H1 (cell line): Measurements from ENCODE around the gene CYP11A1. TPM values are rescaled to one million over a fixed set of nuclear protein-coding genes. Genes with fewer than 3 reads are reported as not detected.

Source experiments
- CHD1 ChIP-seq: IDR thresholded peaks from 2 replicates; pipeline ENCODE4 v1.6.1; 2012; ENCODE audit warnings: low read depth, low read length, improper control_type of control experiment
- HDAC6 ChIP-seq: IDR thresholded peaks from one replicate; pipeline ENCODE4 v1.7.1; 2012; ENCODE audit warnings: low read depth, mild to moderate bottlenecking, inconsistent platforms, low read length, moderate library complexity
- RXRA ChIP-seq: IDR thresholded peaks from 2 replicates; pipeline ENCODE4 v1.6.1; 2011; ENCODE audit warnings: low read depth, mild to moderate bottlenecking, low read length, moderate library complexity; ENCODE audit not compliant: insufficient read depth
- TCF12 ChIP-seq: IDR thresholded peaks from 2 replicates; pipeline ENCODE4 v1.6.1; 2011; ENCODE audit warnings: low read depth, mild to moderate bottlenecking, low read length
- polyA plus RNA-seq, 7 experiments: library from polyadenylated mRNA; depleted of rRNA in 3 of 7; stranded (reverse) in 5 of 7; unstranded in 2 of 7; fragments of >200 nt in 5 of 7; fragments of 200-250 nt in 2 of 7; gene quantifications; 1 replicate in 5 of 7; 2 replicates in 1 of 7; 4 replicates in 1 of 7; pipeline versions ENCODE4 v1.2.1 to v1.2.3, GENCODE V29; 2011 to 2013; ENCODE audit warnings: missing spikeins in 2 of 7, mixed read lengths in 2 of 7
- total RNA-seq: library from RNA; stranded (reverse); fragmentation: NEBNext Ultra II Directional; extraction: Animal tissue kit (Norgen Biotek cat#: 25700); gene quantifications from 2 replicates; pipeline ENCODE4 v1.2.1, GENCODE V29; 2021
- TF ChIP-seq, protein P1 (sequence below), 3 experiments: IDR thresholded peaks; 1 replicate in 2 of 3; 2 replicates in 1 of 3; pipeline versions ENCODE4 v1.5.1 to v1.6.1; 2011; ENCODE audit warnings: low read length in 3 of 3, mild to moderate bottlenecking in 3 of 3, inconsistent platforms in 2 of 3, low read depth in 1 of 3, moderate library complexity in 1 of 3; ENCODE audit not compliant: insufficient read depth in 1 of 3; ENCODE audit errors: control extremely low read depth in 1 of 3
- TF ChIP-seq, protein P2 (sequence below): IDR thresholded peaks from 2 replicates; pipeline ENCODE4 v1.6.1; 2012; ENCODE audit warnings: inconsistent platforms
- TF ChIP-seq, protein P3 (sequence below): fragments of 300-600 bp; sonication (generic); IDR thresholded peaks from 2 replicates; pipeline ENCODE4 v1.7.1; 2012; ENCODE audit warnings: low read length, moderate library complexity, mild to moderate bottlenecking, inconsistent platforms; ENCODE audit not compliant: insufficient replicate concordance

The CYP11A1 gene
- total and polyA plus RNA-seq, 2 of the 8 experiments (the other 6 are each of a cell fraction or from before 2014, with no cell fraction given), result 1.9 to 7.2 TPM

DNA sequence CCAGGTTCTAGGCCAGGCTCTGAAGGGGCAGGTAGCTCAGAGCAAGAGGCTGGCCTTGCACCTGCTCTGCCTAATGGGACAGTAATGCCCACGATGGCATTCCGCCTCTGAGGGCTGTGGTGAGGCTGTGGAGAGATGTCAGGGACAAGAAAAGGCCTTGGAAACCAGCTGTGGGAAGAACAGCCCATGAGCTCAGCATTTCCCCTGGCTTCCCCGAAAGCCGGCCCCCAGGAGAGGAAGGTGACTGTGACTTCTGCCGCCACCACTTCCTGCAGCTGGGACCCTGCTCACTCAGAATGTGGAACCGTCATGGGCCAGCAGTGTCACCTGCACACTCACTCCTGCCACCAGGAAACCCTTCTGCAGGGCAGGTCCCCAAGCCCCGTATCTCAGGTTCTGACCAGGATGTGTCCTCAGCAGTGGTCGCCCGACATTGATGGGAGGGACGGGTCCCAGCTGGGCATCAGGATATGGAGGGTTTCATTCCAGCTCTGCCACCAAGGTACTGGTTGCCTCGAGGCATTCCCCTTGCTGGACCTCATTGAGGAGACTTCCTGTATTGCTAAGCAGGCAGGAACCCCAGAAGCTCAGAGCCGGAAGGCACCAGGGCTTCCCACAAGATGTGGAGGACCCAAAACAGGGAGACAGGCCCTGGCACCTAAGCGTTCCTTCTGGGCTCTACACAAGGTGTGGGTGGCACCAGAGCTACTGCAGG lies 35.6 kb upstream of the CYP11A1 start (continued):
- TF ChIP-seq, protein P1, sequence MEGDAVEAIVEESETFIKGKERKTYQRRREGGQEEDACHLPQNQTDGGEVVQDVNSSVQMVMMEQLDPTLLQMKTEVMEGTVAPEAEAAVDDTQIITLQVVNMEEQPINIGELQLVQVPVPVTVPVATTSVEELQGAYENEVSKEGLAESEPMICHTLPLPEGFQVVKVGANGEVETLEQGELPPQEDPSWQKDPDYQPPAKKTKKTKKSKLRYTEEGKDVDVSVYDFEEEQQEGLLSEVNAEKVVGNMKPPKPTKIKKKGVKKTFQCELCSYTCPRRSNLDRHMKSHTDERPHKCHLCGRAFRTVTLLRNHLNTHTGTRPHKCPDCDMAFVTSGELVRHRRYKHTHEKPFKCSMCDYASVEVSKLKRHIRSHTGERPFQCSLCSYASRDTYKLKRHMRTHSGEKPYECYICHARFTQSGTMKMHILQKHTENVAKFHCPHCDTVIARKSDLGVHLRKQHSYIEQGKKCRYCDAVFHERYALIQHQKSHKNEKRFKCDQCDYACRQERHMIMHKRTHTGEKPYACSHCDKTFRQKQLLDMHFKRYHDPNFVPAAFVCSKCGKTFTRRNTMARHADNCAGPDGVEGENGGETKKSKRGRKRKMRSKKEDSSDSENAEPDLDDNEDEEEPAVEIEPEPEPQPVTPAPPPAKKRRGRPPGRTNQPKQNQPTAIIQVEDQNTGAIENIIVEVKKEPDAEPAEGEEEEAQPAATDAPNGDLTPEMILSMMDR (IDR thresholded peaks at IDR 0.05; ENCODE audit: control extremely low read depth in 1 of 3, insufficient read depth in 1 of 3, low read depth in 1 of 3, low read length in 3 of 3), result no peak
- TF ChIP-seq RXRA, result no peak
- TF ChIP-seq HDAC6, result no peak
- TF ChIP-seq, protein P2, sequence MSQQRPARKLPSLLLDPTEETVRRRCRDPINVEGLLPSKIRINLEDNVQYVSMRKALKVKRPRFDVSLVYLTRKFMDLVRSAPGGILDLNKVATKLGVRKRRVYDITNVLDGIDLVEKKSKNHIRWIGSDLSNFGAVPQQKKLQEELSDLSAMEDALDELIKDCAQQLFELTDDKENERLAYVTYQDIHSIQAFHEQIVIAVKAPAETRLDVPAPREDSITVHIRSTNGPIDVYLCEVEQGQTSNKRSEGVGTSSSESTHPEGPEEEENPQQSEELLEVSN, result no peak
- TF ChIP-seq TCF12, result no peak
- TF ChIP-seq, protein P3, sequence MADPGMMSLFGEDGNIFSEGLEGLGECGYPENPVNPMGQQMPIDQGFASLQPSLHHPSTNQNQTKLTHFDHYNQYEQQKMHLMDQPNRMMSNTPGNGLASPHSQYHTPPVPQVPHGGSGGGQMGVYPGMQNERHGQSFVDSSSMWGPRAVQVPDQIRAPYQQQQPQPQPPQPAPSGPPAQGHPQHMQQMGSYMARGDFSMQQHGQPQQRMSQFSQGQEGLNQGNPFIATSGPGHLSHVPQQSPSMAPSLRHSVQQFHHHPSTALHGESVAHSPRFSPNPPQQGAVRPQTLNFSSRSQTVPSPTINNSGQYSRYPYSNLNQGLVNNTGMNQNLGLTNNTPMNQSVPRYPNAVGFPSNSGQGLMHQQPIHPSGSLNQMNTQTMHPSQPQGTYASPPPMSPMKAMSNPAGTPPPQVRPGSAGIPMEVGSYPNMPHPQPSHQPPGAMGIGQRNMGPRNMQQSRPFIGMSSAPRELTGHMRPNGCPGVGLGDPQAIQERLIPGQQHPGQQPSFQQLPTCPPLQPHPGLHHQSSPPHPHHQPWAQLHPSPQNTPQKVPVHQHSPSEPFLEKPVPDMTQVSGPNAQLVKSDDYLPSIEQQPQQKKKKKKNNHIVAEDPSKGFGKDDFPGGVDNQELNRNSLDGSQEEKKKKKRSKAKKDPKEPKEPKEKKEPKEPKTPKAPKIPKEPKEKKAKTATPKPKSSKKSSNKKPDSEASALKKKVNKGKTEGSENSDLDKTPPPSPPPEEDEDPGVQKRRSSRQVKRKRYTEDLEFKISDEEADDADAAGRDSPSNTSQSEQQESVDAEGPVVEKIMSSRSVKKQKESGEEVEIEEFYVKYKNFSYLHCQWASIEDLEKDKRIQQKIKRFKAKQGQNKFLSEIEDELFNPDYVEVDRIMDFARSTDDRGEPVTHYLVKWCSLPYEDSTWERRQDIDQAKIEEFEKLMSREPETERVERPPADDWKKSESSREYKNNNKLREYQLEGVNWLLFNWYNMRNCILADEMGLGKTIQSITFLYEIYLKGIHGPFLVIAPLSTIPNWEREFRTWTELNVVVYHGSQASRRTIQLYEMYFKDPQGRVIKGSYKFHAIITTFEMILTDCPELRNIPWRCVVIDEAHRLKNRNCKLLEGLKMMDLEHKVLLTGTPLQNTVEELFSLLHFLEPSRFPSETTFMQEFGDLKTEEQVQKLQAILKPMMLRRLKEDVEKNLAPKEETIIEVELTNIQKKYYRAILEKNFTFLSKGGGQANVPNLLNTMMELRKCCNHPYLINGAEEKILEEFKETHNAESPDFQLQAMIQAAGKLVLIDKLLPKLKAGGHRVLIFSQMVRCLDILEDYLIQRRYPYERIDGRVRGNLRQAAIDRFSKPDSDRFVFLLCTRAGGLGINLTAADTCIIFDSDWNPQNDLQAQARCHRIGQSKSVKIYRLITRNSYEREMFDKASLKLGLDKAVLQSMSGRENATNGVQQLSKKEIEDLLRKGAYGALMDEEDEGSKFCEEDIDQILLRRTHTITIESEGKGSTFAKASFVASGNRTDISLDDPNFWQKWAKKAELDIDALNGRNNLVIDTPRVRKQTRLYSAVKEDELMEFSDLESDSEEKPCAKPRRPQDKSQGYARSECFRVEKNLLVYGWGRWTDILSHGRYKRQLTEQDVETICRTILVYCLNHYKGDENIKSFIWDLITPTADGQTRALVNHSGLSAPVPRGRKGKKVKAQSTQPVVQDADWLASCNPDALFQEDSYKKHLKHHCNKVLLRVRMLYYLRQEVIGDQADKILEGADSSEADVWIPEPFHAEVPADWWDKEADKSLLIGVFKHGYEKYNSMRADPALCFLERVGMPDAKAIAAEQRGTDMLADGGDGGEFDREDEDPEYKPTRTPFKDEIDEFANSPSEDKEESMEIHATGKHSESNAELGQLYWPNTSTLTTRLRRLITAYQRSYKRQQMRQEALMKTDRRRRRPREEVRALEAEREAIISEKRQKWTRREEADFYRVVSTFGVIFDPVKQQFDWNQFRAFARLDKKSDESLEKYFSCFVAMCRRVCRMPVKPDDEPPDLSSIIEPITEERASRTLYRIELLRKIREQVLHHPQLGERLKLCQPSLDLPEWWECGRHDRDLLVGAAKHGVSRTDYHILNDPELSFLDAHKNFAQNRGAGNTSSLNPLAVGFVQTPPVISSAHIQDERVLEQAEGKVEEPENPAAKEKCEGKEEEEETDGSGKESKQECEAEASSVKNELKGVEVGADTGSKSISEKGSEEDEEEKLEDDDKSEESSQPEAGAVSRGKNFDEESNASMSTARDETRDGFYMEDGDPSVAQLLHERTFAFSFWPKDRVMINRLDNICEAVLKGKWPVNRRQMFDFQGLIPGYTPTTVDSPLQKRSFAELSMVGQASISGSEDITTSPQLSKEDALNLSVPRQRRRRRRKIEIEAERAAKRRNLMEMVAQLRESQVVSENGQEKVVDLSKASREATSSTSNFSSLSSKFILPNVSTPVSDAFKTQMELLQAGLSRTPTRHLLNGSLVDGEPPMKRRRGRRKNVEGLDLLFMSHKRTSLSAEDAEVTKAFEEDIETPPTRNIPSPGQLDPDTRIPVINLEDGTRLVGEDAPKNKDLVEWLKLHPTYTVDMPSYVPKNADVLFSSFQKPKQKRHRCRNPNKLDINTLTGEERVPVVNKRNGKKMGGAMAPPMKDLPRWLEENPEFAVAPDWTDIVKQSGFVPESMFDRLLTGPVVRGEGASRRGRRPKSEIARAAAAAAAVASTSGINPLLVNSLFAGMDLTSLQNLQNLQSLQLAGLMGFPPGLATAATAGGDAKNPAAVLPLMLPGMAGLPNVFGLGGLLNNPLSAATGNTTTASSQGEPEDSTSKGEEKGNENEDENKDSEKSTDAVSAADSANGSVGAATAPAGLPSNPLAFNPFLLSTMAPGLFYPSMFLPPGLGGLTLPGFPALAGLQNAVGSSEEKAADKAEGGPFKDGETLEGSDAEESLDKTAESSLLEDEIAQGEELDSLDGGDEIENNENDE, result no peak
- no peak for TF ChIP-seq CHD1
